ENCODE results near the gene NBPF11.
"Not testable (repeated sequence)": the region's sequence is repeated elsewhere in the genome, so short reads cannot be mapped to it uniquely, and the experiment has no call there.

NBPF11 gene

DNA sequence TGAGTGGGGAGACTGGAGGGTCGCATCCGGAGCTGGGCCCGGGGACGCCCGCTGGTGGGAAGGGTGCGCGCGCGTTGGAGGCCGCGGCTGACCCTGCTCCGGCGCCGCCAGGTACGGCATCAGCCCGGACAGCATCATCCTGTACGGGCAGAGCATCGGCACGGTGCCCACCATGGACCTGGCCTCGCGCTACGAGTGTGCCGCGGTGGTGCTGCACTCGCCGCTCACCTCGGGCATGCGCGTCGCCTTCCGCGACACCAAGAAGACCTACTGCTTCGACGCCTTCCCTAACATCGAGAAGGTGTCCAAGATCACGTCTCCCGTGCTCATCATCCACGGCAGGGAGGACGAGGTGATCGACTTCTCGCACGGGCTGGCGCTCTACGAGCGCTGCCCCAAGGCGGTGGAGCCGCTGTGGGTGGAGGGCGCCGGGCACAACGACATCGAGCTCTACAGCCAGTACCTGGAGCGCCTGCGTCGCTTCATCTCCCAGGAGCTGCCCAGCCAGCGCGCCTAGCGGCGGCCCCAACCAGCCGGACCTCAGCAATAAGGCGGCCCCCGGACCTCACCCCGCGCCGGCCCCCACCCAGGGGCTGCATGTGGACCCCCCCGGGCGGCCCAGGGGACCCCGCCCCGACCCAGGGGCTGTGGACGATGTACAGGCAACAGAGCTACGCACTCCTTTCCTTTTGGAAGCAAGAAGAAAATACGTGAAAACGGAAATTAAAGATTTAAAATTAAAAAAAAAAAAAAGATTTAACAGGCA lies 2.8 kb downstream of the NBPF11 start:
- not testable (repeated sequence) for DNase-seq (ENCODE audit: low spot score)

DNA sequence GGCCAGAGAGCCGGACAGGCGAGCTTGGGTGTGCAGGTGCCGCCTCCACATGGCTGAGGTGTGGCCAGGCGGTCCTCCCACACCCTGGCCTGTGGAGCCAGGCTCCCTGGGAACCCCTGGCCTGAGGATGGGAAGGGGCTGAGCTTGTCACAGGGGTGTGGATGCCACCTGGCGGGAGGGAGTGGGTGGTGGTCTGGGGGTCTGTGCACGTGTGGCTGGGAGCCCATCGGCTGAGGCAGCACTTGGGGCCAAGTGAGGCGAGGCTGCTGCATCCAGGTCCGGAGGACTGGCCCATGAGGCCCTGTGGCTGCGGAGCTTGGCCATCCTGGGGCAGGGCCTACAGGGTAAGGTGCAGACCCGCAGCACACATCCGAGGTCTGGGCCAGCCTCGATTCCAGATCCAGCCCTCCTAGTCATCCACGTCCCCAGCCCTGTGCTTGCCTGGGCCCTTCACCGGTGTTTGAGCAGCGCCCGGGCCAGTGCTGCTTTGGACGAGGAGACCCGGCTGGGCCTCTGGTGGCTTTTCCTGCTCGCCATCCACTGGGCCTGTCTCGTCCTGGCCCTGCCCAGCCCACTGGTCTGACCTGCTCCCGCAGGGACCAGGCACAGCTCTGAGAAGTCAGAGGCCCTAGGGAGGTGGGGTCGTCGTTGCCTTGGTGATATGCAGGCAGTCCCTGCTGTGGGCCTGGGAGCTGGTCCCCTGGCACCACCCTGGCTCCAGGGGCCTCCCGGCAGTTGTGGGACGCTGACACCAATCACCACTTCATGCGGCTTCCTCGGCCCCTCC lies 4.8 kb downstream of the NBPF11 start:
- not testable (repeated sequence) for DNase-seq (ENCODE audit: low spot score)

DNA sequence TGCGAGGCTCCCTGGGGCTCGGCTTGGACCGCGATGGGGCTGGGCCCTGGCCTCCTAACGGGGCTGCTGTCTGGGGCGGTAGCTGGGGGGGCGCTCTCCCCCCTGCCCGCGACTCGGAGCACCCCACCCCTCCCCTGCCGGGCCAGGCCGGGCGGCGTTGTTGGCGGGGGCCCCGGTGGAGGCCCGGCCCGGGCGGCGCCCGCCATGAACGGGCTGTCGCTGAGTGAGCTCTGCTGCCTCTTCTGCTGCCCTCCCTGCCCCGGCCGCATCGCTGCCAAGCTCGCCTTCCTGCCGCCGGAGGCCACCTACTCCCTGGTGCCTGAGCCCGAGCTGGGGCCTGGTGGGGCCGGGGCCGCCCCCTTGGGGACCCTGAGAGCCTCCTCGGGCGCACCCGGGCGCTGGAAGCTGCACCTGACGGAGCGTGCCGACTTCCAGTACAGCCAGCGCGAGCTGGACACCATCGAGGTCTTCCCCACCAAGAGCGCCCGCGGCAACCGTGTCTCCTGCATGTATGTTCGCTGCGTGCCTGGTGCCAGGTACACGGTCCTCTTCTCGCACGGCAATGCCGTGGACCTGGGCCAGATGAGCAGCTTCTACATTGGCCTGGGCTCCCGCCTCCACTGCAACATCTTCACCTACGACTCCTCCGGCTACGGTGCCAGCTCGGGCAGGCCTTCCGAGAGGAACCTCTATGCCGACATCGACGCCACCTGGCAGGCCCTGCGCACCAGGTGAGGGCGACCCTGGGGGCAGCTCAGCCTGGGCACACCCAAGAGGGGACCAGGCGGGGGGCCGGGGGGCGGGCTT lies 5.7 kb downstream of the NBPF11 start:
- not testable (repeated sequence) for DNase-seq (ENCODE audit: low spot score)

DNA sequence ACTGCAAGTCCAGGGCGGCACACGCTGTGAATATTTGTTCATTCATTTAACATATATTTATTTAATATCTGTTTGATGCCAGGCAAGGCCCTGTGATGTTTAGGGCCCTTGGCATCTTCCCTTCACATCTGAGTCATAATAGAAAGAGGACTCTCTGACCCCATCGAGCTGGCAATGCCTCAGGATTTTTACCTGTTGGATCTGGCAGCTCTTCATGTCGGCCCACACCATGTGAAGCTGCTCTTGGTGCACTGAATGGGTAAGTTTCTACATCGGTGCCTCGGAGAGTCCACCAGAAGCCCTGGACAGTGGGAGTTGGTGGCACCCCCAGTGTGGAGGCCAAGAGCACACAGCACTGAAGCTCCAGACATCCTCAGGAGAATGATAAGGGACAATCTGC lies 8.9 kb downstream of the NBPF11 start:
- not testable (repeated sequence) for DNase-seq (ENCODE audit: low spot score)

DNA sequence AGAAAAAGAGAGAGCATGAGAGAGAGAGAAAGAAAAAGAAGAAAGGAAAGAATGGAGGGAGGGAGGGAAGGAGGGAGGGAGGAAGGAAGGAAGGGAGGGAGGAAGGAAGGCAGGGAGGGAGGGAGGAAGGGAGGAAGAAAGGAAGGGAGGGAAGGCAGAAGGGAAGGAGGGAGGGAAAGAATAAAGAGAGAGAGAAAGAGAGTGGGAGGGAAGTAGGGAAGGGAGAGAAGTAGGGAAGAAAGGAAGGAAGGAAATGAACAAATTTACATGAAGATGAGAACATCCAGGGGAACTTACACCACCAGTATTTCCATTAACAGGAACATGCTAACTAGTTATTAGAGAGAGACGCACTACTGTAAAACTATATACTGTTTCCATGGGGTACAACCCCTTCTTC lies 10.1 kb downstream of the NBPF11 start:
- DNase-seq (ENCODE audit: low spot score), result not testable (repeated sequence)

DNA sequence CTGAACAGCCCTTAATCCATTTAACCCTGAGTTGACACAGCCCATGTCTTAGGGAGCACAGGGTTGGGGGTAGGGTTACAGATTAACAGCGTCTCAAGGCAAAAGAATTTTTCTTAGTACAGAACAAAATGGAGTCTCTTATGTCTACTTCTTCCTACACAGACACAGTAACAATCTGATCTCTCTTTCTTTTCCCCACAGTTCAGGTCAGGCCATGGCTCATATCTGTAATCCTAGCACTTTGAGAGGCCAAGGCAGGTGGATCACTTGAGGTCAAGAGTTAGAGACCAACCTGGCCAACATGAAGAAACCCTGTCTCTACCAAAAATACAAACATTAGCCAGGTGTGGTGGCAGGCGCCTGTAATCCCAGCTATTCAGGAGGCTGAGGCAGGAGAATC lies 13.5 kb downstream of the NBPF11 start:
- DNase-seq (ENCODE audit: low spot score), result not testable (repeated sequence)

DNA sequence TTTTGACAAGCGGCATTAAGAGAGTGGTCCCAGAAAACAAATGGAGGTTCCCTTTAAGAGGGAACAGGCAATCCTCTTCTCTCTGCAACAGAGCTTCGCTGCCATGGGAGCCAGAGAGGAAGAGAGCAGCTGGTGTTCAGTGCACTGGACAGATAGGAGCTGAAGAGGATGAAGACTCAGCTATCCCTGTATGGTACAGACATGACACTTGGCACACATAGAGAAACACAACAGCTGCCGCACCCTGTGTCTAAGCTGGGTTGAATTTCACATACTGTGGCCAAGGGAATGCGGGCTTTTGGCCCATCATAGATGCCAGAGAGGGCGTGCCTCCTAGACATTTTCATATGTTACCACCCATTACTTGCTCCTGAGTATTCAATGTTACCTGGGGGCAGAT lies 29.7 kb downstream of the NBPF11 start:
- DNase-seq (ENCODE audit: low spot score), result not testable (repeated sequence)

DNA sequence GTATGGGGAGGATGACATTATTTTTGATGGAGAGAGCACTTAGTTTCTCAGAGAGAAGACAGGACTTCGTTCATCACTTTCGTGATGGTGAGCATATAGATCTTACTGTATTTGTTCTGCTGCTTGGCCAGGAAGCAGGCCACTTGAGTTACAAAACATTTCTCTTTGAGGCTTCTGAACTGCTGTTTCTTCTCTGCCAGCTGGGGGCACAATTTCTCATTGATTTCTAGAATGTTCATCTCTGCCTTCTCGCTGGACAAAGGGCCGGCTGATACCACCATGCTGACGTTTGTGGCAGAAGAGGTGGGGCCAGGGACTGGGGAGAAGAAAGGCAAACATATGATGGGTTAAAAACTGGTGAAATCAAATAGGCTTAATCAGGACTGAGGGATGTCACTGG lies 31.7 kb downstream of the NBPF11 start:
- DNase-seq (ENCODE audit: low spot score), result not testable (repeated sequence)

DNA sequence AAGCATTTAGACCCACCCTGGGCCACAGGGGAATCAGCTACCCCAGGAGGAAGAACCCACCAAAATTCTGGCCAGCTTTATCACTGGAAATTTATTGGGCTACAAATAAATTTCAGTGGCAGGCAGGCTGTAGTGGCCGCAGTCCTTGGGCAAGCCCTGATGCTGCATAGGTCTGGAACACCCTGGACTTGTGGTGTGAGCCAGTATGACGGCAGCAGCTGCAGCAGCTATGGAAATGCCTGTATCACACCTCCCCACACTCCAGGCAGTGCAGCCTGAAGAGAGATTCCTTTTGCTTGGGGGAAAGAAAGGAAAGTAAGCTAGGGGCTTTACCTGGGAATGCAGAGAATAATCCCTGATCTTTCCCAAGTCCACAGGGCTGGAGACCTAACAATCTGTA lies 56.3 kb downstream of the NBPF11 start:
- DNase-seq (ENCODE audit: low spot score), result not testable (repeated sequence)

DNA sequence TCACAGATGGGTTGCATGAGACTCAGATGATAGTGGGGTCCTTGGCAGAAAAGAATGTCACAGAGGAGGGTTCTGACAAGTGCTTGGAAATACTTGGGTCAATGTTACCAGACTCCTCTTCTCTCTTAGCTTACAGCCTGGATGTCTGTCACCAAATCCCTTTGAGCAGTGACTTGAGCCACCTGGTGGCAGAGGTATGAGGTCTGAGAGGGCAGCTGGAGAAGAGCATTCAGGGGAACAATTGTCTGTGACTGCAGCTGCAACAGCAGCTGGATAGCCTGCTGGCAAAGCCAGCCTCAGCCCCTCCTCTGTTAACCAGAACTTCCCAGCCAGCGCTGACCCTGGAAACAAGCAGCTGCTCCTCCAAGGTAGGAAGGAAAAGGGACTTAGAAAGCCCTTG lies 65.9 kb downstream of the NBPF11 start:
- DNase-seq (ENCODE audit: low spot score), result not testable (repeated sequence)

DNA sequence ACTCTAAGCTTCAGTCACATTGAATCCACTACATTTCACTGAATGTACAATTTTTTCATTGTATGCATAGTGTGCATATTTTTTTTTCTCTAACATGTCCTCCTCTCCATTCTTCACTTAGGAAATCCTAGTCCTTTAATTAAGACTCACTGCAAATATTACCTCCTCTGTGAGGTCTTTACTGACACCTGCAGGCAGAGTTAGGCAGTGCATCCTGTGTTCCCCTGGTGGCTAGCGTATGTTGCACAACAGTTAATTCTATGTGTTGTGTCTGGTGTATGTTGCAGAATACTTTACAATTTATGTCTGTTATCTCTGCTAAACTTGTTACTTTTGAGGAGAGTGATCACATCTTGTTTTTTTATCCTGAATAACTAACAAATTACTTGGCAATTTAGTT lies 70.9 kb downstream of the NBPF11 start:
- DNase-seq (ENCODE audit: low spot score), result not testable (repeated sequence)

DNA sequence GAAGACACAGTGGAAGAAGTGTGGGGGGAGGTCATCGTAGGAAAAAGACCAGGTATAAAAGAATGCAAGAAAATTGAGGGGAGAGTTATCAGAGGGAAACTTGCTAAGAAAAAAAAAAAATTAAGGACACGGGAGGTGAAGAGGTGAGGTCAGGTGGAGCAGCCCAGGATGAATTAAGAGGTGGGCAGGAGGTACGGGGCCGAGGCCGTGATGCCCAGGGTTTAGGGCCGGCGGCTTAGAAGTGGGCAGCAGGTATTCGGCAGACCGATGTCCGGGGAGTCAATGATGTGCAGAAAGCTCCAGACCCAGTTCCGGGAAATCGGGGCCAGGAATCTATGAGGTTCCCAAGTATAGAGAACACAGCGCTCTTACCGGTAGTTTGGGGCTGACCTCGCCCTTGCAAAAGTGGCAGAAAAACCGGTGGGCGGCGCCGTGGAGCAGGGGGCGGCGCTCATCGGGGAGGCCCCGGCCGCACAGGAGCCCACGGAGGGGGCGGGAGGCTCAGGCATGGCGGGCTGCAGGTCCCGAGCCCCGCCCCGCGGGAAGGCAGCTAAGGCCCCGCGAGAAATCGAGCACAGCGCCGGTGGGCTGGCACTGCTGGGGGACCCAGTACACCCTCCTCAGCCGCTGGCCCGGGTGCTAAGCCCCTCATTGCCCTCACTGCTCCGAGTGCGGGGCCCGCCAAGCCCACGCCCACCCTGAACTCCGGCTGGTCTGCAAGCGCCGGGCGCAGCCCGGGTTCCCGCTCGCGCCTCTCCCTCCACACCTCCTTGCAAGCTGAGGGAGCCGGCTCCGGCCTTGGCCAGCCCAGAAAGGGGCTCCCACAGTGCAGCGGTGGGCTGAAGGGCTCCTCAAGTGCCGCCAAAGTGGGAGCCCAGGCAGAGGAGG lies 73.2 kb downstream of the NBPF11 start:
- DNase-seq (ENCODE audit: low spot score), result not testable (repeated sequence)

DNA sequence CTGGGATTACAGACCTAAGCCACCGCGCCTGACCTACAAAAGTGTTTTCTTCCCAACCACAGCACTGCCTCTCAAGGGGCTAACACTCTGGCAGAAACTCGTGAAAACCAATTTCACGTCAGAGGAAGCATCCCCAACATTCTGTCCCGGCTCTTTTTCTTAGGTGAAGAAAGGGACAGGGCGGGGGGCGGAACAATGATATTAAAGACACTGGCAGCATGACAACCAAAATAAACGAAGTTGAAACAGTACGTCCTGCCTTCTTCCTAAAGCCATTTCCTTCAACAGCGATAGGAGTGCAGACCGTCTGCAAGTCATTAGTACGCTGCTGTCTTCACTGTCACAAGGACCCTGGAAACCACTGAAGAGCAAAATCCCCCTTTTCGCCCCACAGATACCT lies 74.0 kb downstream of the NBPF11 start:
- DNase-seq (ENCODE audit: low spot score), result not testable (repeated sequence)

DNA sequence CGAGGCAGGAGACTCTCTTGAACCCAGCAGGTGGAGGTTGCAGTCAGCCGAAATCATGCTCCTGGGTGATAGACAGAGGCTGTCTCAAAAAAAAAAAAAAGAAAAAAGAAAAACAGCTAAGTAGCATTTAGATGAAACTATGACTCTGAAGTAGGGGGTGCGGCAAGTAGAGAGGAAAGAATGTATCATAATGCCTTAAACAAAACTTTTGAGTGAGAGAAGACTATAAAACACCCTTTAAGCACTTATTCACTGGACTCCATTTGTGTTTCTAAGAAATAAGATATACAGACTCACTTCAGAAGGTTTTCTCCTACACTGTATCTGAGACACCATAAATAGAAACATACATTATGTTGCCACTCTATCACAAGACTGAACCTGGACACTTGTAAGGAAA lies 74.6 kb downstream of the NBPF11 start:
- DNase-seq (ENCODE audit: low spot score), result not testable (repeated sequence)

DNA sequence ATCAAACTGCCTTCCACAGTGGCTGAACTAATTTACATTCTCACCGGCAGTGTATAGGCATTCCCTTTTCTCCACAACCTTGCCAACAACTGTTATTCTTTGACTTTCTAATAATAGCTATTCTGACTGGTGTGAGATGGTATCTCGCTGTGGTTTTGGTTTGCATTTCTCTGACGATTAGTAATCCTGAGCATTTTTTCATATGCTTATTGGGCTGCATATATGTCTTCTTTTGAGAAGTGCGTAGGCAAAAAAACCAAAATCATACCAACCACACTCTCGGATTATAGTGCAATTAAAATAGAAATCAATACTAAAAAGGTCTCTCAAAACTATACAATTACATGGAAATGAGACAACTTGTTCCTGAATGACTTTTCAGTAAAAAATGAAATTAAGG lies 78.7 kb downstream of the NBPF11 start:
- DNase-seq (ENCODE audit: low spot score), result not testable (repeated sequence)

DNA sequence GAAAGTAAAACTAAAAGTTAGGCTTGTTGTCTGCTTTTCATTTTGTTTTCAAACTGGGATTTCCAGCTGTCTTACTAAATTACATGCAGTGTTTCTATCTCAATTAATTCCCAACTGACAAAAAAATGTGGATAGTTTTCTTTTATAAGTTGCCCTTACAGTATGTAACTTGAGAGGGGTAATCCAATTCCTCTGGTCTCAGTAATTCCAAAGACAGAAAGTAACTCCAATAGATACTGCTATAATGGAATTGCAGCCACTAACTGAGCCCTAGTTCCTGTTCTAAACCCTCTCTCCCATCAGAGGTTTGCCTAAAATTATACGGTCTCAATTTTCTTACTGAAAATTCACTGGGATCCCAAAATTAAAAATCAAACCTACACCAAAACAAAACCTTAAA lies 83.5 kb downstream of the NBPF11 start:
- DNase-seq (ENCODE audit: low spot score), result not testable (repeated sequence)

DNA sequence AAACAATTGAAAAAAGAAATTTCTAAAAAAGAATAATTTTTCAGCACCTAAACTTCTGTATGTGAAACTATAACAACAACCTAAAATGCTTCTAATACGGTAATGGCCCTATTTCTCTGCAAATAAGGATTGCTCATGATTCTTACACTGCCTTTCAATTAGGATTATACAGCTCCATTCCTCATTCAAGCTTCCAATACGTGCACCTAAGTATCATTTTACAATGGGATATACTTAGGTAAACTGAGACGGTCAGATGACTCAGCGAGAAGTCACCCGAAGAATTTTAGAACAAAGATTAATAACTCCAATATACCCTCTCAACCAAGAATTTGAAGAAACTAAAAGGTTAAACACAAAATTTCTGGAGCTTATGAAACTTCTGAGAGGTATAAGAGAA lies 83.9 kb downstream of the NBPF11 start:
- DNase-seq (ENCODE audit: low spot score), result not testable (repeated sequence)

DNA sequence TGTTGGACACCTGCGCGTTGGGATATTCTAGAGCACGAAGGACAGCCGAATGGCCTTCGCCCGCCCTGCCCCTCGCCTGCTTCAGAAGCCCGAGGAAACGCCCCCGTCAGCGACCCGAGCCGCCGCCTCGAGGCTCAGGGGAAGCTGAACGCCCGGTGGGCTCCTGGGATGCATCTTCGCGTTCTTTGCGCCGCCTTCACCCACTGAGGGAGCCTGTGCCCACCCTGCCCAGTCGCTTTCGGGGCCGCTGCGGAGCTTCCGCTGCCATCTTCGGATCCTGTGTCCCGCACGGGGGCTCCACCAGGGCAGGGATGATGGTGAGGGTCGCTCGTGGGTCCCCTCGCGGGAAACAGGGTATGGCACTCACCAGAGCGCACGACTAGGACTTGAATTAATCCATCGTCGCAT lies 91.8 kb downstream of the NBPF11 start:
- DNase-seq (ENCODE audit: low spot score), result not testable (repeated sequence)

DNA sequence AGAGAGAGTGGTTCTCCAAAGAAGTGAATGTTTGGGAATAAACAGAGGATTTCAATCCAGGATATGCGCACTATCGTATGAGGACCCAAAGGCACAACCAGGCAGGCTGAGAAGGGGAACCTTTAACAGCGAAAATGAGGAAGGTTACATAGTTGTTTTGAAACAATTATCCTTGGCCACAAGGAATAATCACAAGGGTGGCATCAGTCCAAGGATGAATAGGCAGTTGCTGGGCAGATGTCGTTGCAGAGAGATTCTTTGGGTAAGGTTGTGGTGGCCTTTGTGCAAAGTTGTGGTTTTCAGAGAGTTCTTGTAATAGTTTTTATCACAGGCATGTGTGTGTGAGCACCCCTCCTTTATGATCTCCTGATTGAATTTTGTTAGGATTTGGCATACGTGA lies 94.7 kb downstream of the NBPF11 start:
- DNase-seq (ENCODE audit: low spot score), result not testable (repeated sequence)
